B cell (primary cell): Measurements from ENCODE around the gene THRB. TPM values are rescaled to one million over a fixed set of nuclear protein-coding genes. Genes with fewer than 3 reads are reported as not detected.

Experiments used
- ATAC-seq: fragments of 200-7000 bp; cut with Tn5 transposase; one replicate; pipeline ENCODE4 v1.10.0; 2021; ENCODE audit warnings: low read depth, mild to moderate bottlenecking, moderate number of reproducible peaks, moderate library complexity
- CTCF ChIA-PET: fragments of 350-600 bp; sonication (Branson Sonifier 250); formaldehyde crosslinking; loops from one replicate; lab custom pipeline; 2021; ENCODE audit warnings: antibody characterized with exemption, inconsistent platforms; lab: Charles Lee
- POLR2A ChIA-PET: fragments of 350-600 bp; sonication (Branson Sonifier 250); formaldehyde crosslinking; loops from one replicate; lab custom pipeline; 2021; ENCODE audit warnings: antibody characterized with exemption; lab: Charles Lee
- DNase-seq: peaks from one replicate; pipeline ENCODE4 v3.0.0; 2013
- H2AFZ ChIP-seq: 2 replicates; pipeline ENCODE4 v1.6.1; 2012; ENCODE audit warnings: mild to moderate bottlenecking, low read depth, low read length; ENCODE audit not compliant: insufficient read depth, poor library complexity, severe bottlenecking
- H3K27ac ChIP-seq, 2 donors: 1 replicate in 1 of 2; 2 replicates in 1 of 2; pipeline ENCODE4 v1.5.1; 2012 to 2013; ENCODE audit warnings: low read length in 2 of 2, mild to moderate bottlenecking in 2 of 2, moderate library complexity in 1 of 2
- H3K27me3 ChIP-seq, 4 experiments: fragments of 200-600 bp in 1 of 4; sonication (generic) in 1 of 4; replicated peaks in 1 of 4; 1 replicate in 2 of 4; 2 replicates in 2 of 4; pipeline versions ENCODE4 v1.6.1 to v1.7.0; 2013 to 2016; ENCODE audit warnings: low read length in 3 of 4, mild to moderate bottlenecking in 2 of 4, mixed read lengths in 1 of 4, moderate library complexity in 1 of 4; ENCODE audit not compliant: insufficient read depth in 4 of 4, control insufficient read depth in 3 of 4; ENCODE audit errors: control extremely low read depth in 1 of 4
- H3K36me3 ChIP-seq, 2 experiments: replicated peaks in 1 of 2; 1 replicate in 1 of 2; 2 replicates in 1 of 2; pipeline versions ENCODE4 v1.6.1 to v1.7.1; 2013; ENCODE audit warnings: low read length in 1 of 2; ENCODE audit not compliant: insufficient read depth in 2 of 2, control insufficient read depth in 1 of 2; ENCODE audit errors: control extremely low read depth in 1 of 2, extremely low read depth in 1 of 2
- H3K4me1 ChIP-seq, 2 donors: fragments of 200-600 bp in 1 of 2; sonication (generic) in 1 of 2; 1 replicate in 1 of 2; 2 replicates in 1 of 2; pipeline versions ENCODE4 v1.5.1 to v1.6.1; 2013 to 2017; ENCODE audit warnings: low read length in 2 of 2; ENCODE audit not compliant: control insufficient read depth in 2 of 2, insufficient read depth in 2 of 2
- H3K4me2 ChIP-seq: replicated peaks from 2 replicates; pipeline ENCODE3; 2012; ENCODE audit warnings: mild to moderate bottlenecking, low read depth, low read length; ENCODE audit not compliant: poor library complexity, severe bottlenecking
- H3K4me3 ChIP-seq, 5 experiments: fragments of 200-600 bp in 1 of 5; sonication (generic) in 1 of 5; 1 replicate in 3 of 5; 2 replicates in 2 of 5; pipeline versions ENCODE4 v1.5.1 to v1.7.0; 2011 to 2016; ENCODE audit warnings: low read length in 4 of 5, mild to moderate bottlenecking in 4 of 5, low read depth in 2 of 5, control low read depth in 1 of 5, moderate library complexity in 1 of 5; ENCODE audit not compliant: insufficient read depth in 1 of 5; ENCODE audit errors: control extremely low read depth in 1 of 5, extremely low read depth in 1 of 5
- H3K79me2 ChIP-seq: fragments of 200-600 bp; sonication (generic); one replicate; pipeline ENCODE4 v1.6.0; 2016; ENCODE audit warnings: low read length; ENCODE audit not compliant: control insufficient read depth, insufficient read depth
- H3K9ac ChIP-seq: fragments of 200-600 bp; sonication (generic); 2 replicates; pipeline ENCODE4 v1.6.1; 2017; ENCODE audit warnings: mild to moderate bottlenecking, low read length, moderate library complexity
- H3K9me3 ChIP-seq, 3 donors: one replicate each; pipeline versions ENCODE4 v1.6.1 to v1.7.1; 2013; ENCODE audit warnings: low read length in 2 of 3; ENCODE audit not compliant: control insufficient read depth in 2 of 3, insufficient read depth in 1 of 3; ENCODE audit errors: control extremely low read depth in 1 of 3
- H4K20me1 ChIP-seq: 2 replicates; pipeline ENCODE4 v1.6.0; 2012; ENCODE audit warnings: mild to moderate bottlenecking, low read length; ENCODE audit not compliant: insufficient read depth, control insufficient read depth, poor library complexity, severe bottlenecking
- H3K27ac Mint-ChIP-seq: one replicate; pipeline ENCODE4 v1.8.0; 2021; ENCODE audit warnings: mixed read lengths
- H3K27me3 Mint-ChIP-seq: one replicate; pipeline ENCODE4 v1.8.0; 2021; ENCODE audit warnings: mixed read lengths
- H3K4me1 Mint-ChIP-seq: one replicate; pipeline ENCODE4 v1.8.0; 2021; ENCODE audit warnings: mixed read lengths
- H3K4me3 Mint-ChIP-seq: one replicate; pipeline ENCODE4 v1.8.0; 2021; ENCODE audit warnings: mixed read lengths
- H3K9me3 Mint-ChIP-seq: one replicate; pipeline ENCODE4 v1.8.0; 2022; ENCODE audit warnings: mixed read lengths; ENCODE audit not compliant: insufficient read depth
- CTCF ChIP-seq: fragments of 200-600 bp; IDR thresholded peaks from one replicate; pipeline ENCODE4 v1.8.0; 2022; ENCODE audit warnings: antibody characterized with exemption, mild to moderate bottlenecking
- EZH2 ChIP-seq: IDR thresholded peaks from 2 replicates; pipeline ENCODE4 v1.6.1; 2012; ENCODE audit warnings: borderline replicate concordance, low read depth, mild to moderate bottlenecking, moderate library complexity, low read length; ENCODE audit not compliant: insufficient read depth, poor library complexity, severe bottlenecking
- whole genome bisulfite sequencing: methylation state at CpG from one replicate; pipeline ENCODE4 v1.1.5; 2013; ENCODE audit warnings: missing lambda C conversion rate; ENCODE audit not compliant: insufficient coverage; 5-methylcytosine and 5-hydroxymethylcytosine counted together
- intact Hi-C: fragments of 100-400 bp; cut with micrococcal nuclease; formaldehyde crosslinking; loops from one replicate; pipeline ENCODE4 v1.10.0; 2022
- polyA plus RNA-seq: library from polyadenylated mRNA; depleted of rRNA; stranded (reverse); fragments of >200 nt; gene quantifications from 2 replicates; pipeline ENCODE4 v1.2.3, GENCODE V29; 2012
- total RNA-seq, 2 donors: library from RNA; stranded (reverse); fragments of 120-200 nt in 1 of 2; gene quantifications; 1 replicate in 1 of 2; 2 replicates in 1 of 2; pipeline versions ENCODE4 v1.2.3 to v1.2.4, GENCODE V29; 2013 to 2022

The THRB gene
- total and polyA plus RNA-seq, 2 donors (not counting 1 experiment from before 2014, with no cell fraction given): 0.86 to 1.8 TPM

- Histone ChIP-seq H3K4me1 (no peaks in the 10 kb centered on the region), H3K9ac (no peak overlapping the region), H3K27ac (no peak overlapping the region), H4K20me1 (no peaks in the 10 kb centered on the region), H3K79me2 (no peaks in the 10 kb centered on the region), H3K4me2 (no peak overlapping the region), H3K36me3 (no peaks in the 10 kb centered on the region), H3K27me3 (no peaks in the 10 kb centered on the region), H3K9me3 (no peaks in the 10 kb centered on the region), H3K4me3 (no peak overlapping the region), H2AFZ (no peak overlapping the region)
- no peaks in the 10 kb centered on the region for H3K9me3 Mint-ChIP-seq
- WGBS: 85% methylated on average over 2 of the region's 3 CpGs
- TF ChIP-seq CTCF: no peak
- no peak for TF ChIP-seq EZH2
- DNase-seq (no peak), ATAC-seq (no peak)
- ChIA-PET POLR2A (no interaction called here), CTCF (no interaction called here)
- no peaks in the 10 kb centered on the region for H3K27me3 Mint-ChIP-seq
- H3K4me1 Mint-ChIP-seq: no peaks in the 10 kb centered on the region
- no peak overlapping the region for H3K4me3 Mint-ChIP-seq
- intact Hi-C loops: no loop called here
- H3K27ac Mint-ChIP-seq: no peak overlapping the region
These were observed 127.4 kb downstream of the THRB start for GRCh38 chr3:24367216-24367615.

- Histone ChIP-seq H3K27me3 (no peaks in the 10 kb centered on the region), H3K9me3 (no peaks in the 10 kb centered on the region), H3K79me2 (no peaks in the 10 kb centered on the region), H2AFZ (no peak overlapping the region), H3K4me2 (no peak overlapping the region), H4K20me1 (no peaks in the 10 kb centered on the region), H3K36me3 (no peaks in the 10 kb centered on the region), H3K4me3 (no peak overlapping the region), H3K9ac (no peak overlapping the region), H3K4me1 (no peaks in the 10 kb centered on the region), H3K27ac (no peak overlapping the region)
- ATAC-seq: no peak
- ChIA-PET CTCF (no interaction called here), POLR2A (no interaction called here)
- Mint-ChIP-seq H3K27ac (no peak overlapping the region), H3K4me1 (no peaks in the 10 kb centered on the region), H3K4me3 (no peak overlapping the region), H3K9me3 (no peaks in the 10 kb centered on the region), H3K27me3 (no peaks in the 10 kb centered on the region)
- TF ChIP-seq CTCF: no peak
- no peak for TF ChIP-seq EZH2
- 0% methylated on average over 1 of the region's 2 CpGs for WGBS
- intact Hi-C loops: no loop called here
- no peak for DNase-seq
These were observed 129.5 kb downstream of the THRB start for GRCh38 chr3:24365168-24365567.
